GM12878 (cell line): ENCODE measurements around the gene PLA2G3. TPM values are rescaled to one million over a fixed set of nuclear protein-coding genes. Genes with fewer than 3 reads are reported as not detected.

ENCODE experiments used
- ATAC-seq: fragments of 200-7000 bp; cut with Tn5 transposase; 3 replicates; pipeline ENCODE4 v1.9.1; 2020; ENCODE audit warnings: mild to moderate bottlenecking, moderate library complexity
- BruUV-seq: library from RNA; stranded (reverse); fragments of 400-500 nt; replicated peaks from 2 replicates; lab custom pipeline; 2021; lab: Mats Ljungman, UMichigan
- CTCF ChIA-PET: fragments of 300-600 bp; sonication (Branson Sonifier 250); formaldehyde crosslinking; extraction: SDS; loops from one replicate; lab custom pipeline; 2021; ENCODE audit warnings: inconsistent platforms; lab: Yijun Ruan, JAX
- POLR2A ChIA-PET: fragments of 350-600 bp; formaldehyde crosslinking; extraction: SDS; loops from one replicate; lab custom pipeline; 2021; ENCODE audit warnings: inconsistent platforms; lab: Charles Lee
- RAD21 ChIA-PET: fragments of 300-600 bp; sonication (Branson Sonifier 250); formaldehyde crosslinking; loops from one replicate; lab custom pipeline; 2023; ENCODE audit warnings: antibody characterized with exemption; ENCODE audit not compliant: unreplicated experiment; lab: Charles Lee
- SMC1A ChIA-PET: fragments of 300-600 bp; sonication (Branson Sonifier 250); formaldehyde crosslinking; loops from one replicate; lab custom pipeline; 2023; ENCODE audit not compliant: unreplicated experiment, uncharacterized antibody; lab: Charles Lee
- DNase-seq: peaks from one replicate; pipeline ENCODE4 v3.0.0-alpha.2; 2011; ENCODE audit warnings: low read depth, low spot score
- FAIRE-seq: peaks from 3 replicates; lab custom pipeline; 2011; peaks lifted over from hg19 to GRCh38; lab: Jason Lieb, UNC
- H2AFZ ChIP-seq: 2 replicates; pipeline ENCODE4 v1.6.0; 2011; ENCODE audit warnings: low read depth, low read length, control low read depth; ENCODE audit not compliant: control insufficient read depth
- H3K27ac ChIP-seq: 2 replicates; pipeline ENCODE4 v1.5.1; 2011; ENCODE audit warnings: control low read depth; ENCODE audit not compliant: control insufficient read depth, insufficient read depth
- H3K27me3 ChIP-seq, 2 experiments: replicated peaks in 1 of 2; 2 replicates each; pipeline versions ENCODE4 v1.6.0 to v1.6.1; 2011; ENCODE audit warnings: low read length in 1 of 2; ENCODE audit not compliant: control insufficient read depth in 2 of 2, insufficient read depth in 2 of 2
- H3K36me3 ChIP-seq, 2 experiments: 2 replicates each; pipeline ENCODE4 v1.5.1; 2011; ENCODE audit warnings: low read length in 1 of 2; ENCODE audit not compliant: control insufficient read depth in 2 of 2, insufficient read depth in 2 of 2
- H3K4me1 ChIP-seq: 2 replicates; pipeline ENCODE4 v1.6.1; 2011; ENCODE audit warnings: mild to moderate bottlenecking, low read length, moderate library complexity, mixed read lengths; ENCODE audit not compliant: control insufficient read depth, insufficient read depth
- H3K4me2 ChIP-seq: 2 replicates; pipeline ENCODE4 v1.6.0; 2011; ENCODE audit warnings: control low read depth; ENCODE audit not compliant: control insufficient read depth, insufficient read depth
- H3K4me3 ChIP-seq: fragments of 200-600 bp; sonication (generic); 2 replicates; pipeline ENCODE4 v1.5.1; 2016
- H3K79me2 ChIP-seq: 2 replicates; pipeline ENCODE4 v1.6.0; 2011; ENCODE audit warnings: low read length; ENCODE audit not compliant: control insufficient read depth, insufficient read depth
- H3K9ac ChIP-seq: 2 replicates; pipeline ENCODE4 v1.8.0; 2011; ENCODE audit warnings: low read length, control low read depth, mixed read lengths; ENCODE audit not compliant: control insufficient read depth, insufficient read depth
- H3K9me3 ChIP-seq: replicated peaks from 3 replicates; pipeline ENCODE4 v1.5.1; 2011; ENCODE audit warnings: mild to moderate bottlenecking, low read length; ENCODE audit not compliant: control insufficient read depth, insufficient read depth
- H4K20me1 ChIP-seq: 2 replicates; pipeline ENCODE4 v1.6.0; 2011; ENCODE audit not compliant: control insufficient read depth, insufficient read depth
- CTCF ChIP-seq, 3 experiments: IDR thresholded peaks in 2 of 3; conservative IDR thresholded peaks in 1 of 3; 2 replicates each; pipeline ENCODE4 v1.5.1; 2011; ENCODE audit warnings: low read depth in 3 of 3, low read length in 3 of 3, mild to moderate bottlenecking in 3 of 3, control low read depth in 2 of 3, moderate library complexity in 2 of 3, inconsistent platforms in 1 of 3, mixed read lengths in 1 of 3; ENCODE audit not compliant: control insufficient read depth in 2 of 3, insufficient read depth in 1 of 3; ENCODE audit errors: extremely low read depth in 1 of 3
- FOXK2 ChIP-seq: fragments of 450-650 bp; IDR thresholded peaks from 2 replicates; pipeline ENCODE4 v1.6.1; 2017; ENCODE audit warnings: mild to moderate bottlenecking, moderate library complexity
- GATAD2B ChIP-seq: fragments of 450-650 bp; conservative IDR thresholded peaks from 2 replicates; pipeline ENCODE4 v1.6.1; 2017; ENCODE audit warnings: low read depth, mild to moderate bottlenecking, moderate library complexity
- HDGF ChIP-seq: fragments of 450-650 bp; IDR thresholded peaks from 2 replicates; pipeline ENCODE4 v1.6.1; 2016; ENCODE audit warnings: antibody characterized with exemption
- IRF4 ChIP-seq: IDR thresholded peaks from 2 replicates; pipeline ENCODE4 v1.6.1; 2011; ENCODE audit warnings: low read depth, low read length
- IRF5 ChIP-seq: fragments of 450-650 bp; IDR thresholded peaks from 2 replicates; pipeline ENCODE4 v1.6.1; 2017; ENCODE audit warnings: borderline replicate concordance
- NFXL1 ChIP-seq: fragments of 450-650 bp; IDR thresholded peaks from 2 replicates; pipeline ENCODE4 v1.6.1; 2017; ENCODE audit warnings: antibody characterized with exemption, mild to moderate bottlenecking, borderline replicate concordance
- RUNX3 ChIP-seq: IDR thresholded peaks from 2 replicates; pipeline ENCODE4 v1.6.1; 2012; ENCODE audit warnings: low read length, inconsistent platforms
- SIX5 ChIP-seq: IDR thresholded peaks from 2 replicates; pipeline ENCODE4 v1.6.1; 2011; ENCODE audit warnings: mild to moderate bottlenecking, low read depth, low read length, moderate library complexity; ENCODE audit not compliant: severe bottlenecking
- SREBF1 ChIP-seq: IDR thresholded peaks from 2 replicates; pipeline ENCODE4 v1.6.1; 2012; ENCODE audit warnings: mild to moderate bottlenecking, low read length
- ZZZ3 ChIP-seq: IDR thresholded peaks from 2 replicates; pipeline ENCODE4 v1.6.1; 2011; ENCODE audit warnings: low read depth; ENCODE audit not compliant: control insufficient read depth, insufficient read length
- WGBS: methylation state at CpG from one replicate; pipeline ENCODE4 v1.1.6; 2016; ENCODE audit warnings: low lambda C conversion rate; ENCODE audit not compliant: insufficient replicate concordance, insufficient coverage; ENCODE audit errors: missing lambda C conversion rate; 5-methylcytosine and 5-hydroxymethylcytosine counted together
- in situ Hi-C: fragments of 300-500 bp; cut with MboI; formaldehyde crosslinking; loops from 9 replicates; pipeline ENCODE4 v1.14.3; 2018; ENCODE audit warnings: mixed read lengths
- intact Hi-C: fragments of 100-400 bp; cut with micrococcal nuclease; formaldehyde crosslinking; loops from one replicate; pipeline ENCODE4 v1.14.2; 2022; ENCODE audit not compliant: unreplicated experiment
- polyA plus RNA-seq, 11 experiments: library from polyadenylated mRNA; depleted of rRNA in 4 of 11; unstranded in 6 of 11; stranded (reverse) in 5 of 11; fragments of >200 nt; fragmentation: Nextera tagmentation in 4 of 11; fragmentation: Illumina TruSeq in 1 of 11; extraction: Ambion mirVana in 4 of 11; extraction: Trizol in 1 of 11; gene quantifications; 1 replicate in 1 of 11; 2 replicates in 10 of 11; pipeline versions ENCODE4 v1.2.1 to v1.2.3, GENCODE V29; 2011 to 2016; ENCODE audit warnings: inconsistent platforms in 2 of 11, missing spikeins in 2 of 11, low read depth in 1 of 11
- total RNA-seq, 4 experiments: library from RNA; depleted of rRNA in 3 of 4; stranded (reverse); fragments of >200 nt in 3 of 4; fragmentation: Illumina TruSeq in 1 of 4; extraction: Trizol in 1 of 4; gene quantifications; 2 replicates each; pipeline versions ENCODE4 v1.2.1 to v1.2.3, GENCODE V29; 2013 to 2021

Gene PLA2G3
- total and polyA plus RNA-seq, 10 of the 15 experiments (the other 5 are each of a cell fraction or from before 2014, with no cell fraction given): 0.04 TPM; not detected in 9

- no peak overlapping the region for H3K27ac ChIP-seq
- intact Hi-C loops (no loop called here), in situ Hi-C loops (no loop called here)
- TF ChIP-seq CTCF (IDR thresholded peaks at IDR 0.05 in 2 of 3, conservative IDR thresholded peaks at IDR 0.05 in 1 of 3; ENCODE audit: control insufficient read depth in 2 of 3, extremely low read depth in 1 of 3, insufficient read depth in 1 of 3, low read depth in 3 of 3, low read length in 3 of 3): no peak
- TF ChIP-seq SIX5: no peak
- TF ChIP-seq NFXL1: no peak
- no peak for TF ChIP-seq IRF4
- no peak for TF ChIP-seq HDGF
- no peak for TF ChIP-seq FOXK2
- no peak for TF ChIP-seq GATAD2B
- no peak for TF ChIP-seq IRF5
- no peak for TF ChIP-seq RUNX3
- no peak for TF ChIP-seq SREBF1
- no peak for TF ChIP-seq ZZZ3
- no peaks in the 10 kb centered on the region; a peak in 2 of 4 replicates for H3K27me3 ChIP-seq
- H3K4me1 ChIP-seq: no peaks in the 10 kb centered on the region
- ChIA-PET RAD21 (no interaction called here), POLR2A (no interaction called here), CTCF (interaction anchor here (1.4 kb wide), 1 partner anchor 31 kb away, joined by 6 read pairs; no protein-coding TSS in a partner anchor), SMC1A (no interaction called here)
- DNase-seq (no peak), FAIRE-seq (no peak), ATAC-seq (no peak)
- H3K9ac ChIP-seq: no peak overlapping the region
- WGBS: 0% methylated on average over 3 of the region's 3 CpGs
- no peaks in the 10 kb centered on the region for H3K79me2 ChIP-seq
- H3K4me2 ChIP-seq: no peak overlapping the region
- no peaks in the 10 kb centered on the region for H3K9me3 ChIP-seq
- no peaks in the 10 kb centered on the region for H4K20me1 ChIP-seq
- H3K4me3 ChIP-seq: no peak overlapping the region
- H2AFZ ChIP-seq: no peak overlapping the region
- no peaks in the 10 kb centered on the region for H3K36me3 ChIP-seq
- no TSS peak for BruUV-seq
Measured at GRCh38 chr22:31139066-31139465, 1.2 kb downstream of the PLA2G3 start.
